ENCODE data around the gene HES2.
"Not testable (repeated sequence)": the region's sequence is repeated elsewhere in the genome, so short reads cannot be mapped to it uniquely, and the experiment has no call there.

Gene HES2

GRCh38 chr1:6397844-6398441 lies 21.8 kb downstream of the HES2 start:
- no peaks in the 10 kb centered on the region for H3K27me3 ChIP-seq (ENCODE audit: control insufficient read depth, insufficient read depth, low read length, poor library complexity, severe bottlenecking)
- no peaks in the 10 kb centered on the region for H3K4me1 ChIP-seq (ENCODE audit: control insufficient read depth, insufficient read depth, low read length)
- H3K4me3 ChIP-seq (ENCODE audit: insufficient read depth, low read depth, low read length), result no peak overlapping the region
- no peak overlapping the region for H3K27ac ChIP-seq (ENCODE audit: insufficient read depth, low read depth, low read length, poor library complexity, severe bottlenecking)
- no peaks in the 10 kb centered on the region for H3K36me3 ChIP-seq (ENCODE audit: control insufficient read depth, insufficient read depth, low read length)
- H3K9me3 ChIP-seq (ENCODE audit: control insufficient read depth, low read length), result no peaks in the 10 kb centered on the region
- WGBS, 2 experiments, result 89 to 90% methylated on average over 10 of the region's 10 CpGs

DNA sequence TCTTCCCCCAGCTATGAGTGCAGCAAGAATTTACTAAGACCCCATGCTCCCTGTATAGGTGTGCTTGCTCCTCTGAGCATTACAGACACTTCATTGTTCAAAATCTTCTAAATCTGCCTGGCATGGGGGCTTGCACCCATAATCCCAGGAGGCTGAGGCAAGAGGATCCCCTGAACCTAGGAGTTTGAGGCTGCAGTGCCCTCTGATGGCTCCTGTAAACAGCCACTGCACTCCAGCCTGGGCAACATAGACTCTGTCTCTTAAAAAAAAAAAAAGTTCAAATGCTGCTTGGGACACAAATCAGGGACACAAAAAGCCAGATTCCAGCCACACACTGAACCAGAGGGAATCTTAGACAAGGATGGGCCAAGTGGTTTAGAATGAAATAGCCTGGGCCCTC lies 22.7 kb downstream of the HES2 start:
- no peak overlapping the region for H3K27ac ChIP-seq (ENCODE audit: insufficient read depth, low read depth, low read length, poor library complexity, severe bottlenecking)
- H3K4me1 ChIP-seq (ENCODE audit: control insufficient read depth, insufficient read depth, low read length), result no peaks in the 10 kb centered on the region

GRCh38 chr1:6395781-6396244 lies 23.9 kb downstream of the HES2 start:
- H3K4me1 ChIP-seq (ENCODE audit: control insufficient read depth, insufficient read depth, low read length); H3K9me3 ChIP-seq (ENCODE audit: control insufficient read depth, low read length); H3K4me3 ChIP-seq (ENCODE audit: insufficient read depth, low read depth, low read length); H3K27ac ChIP-seq (ENCODE audit: insufficient read depth, low read depth, low read length, poor library complexity, severe bottlenecking); H3K27me3 ChIP-seq (ENCODE audit: control insufficient read depth, insufficient read depth, low read length, poor library complexity, severe bottlenecking); H3K36me3 ChIP-seq (ENCODE audit: control insufficient read depth, insufficient read depth, low read length): not testable (repeated sequence)
- 95 to 96% methylated on average over 34 of the region's 34 CpGs for WGBS, 2 experiments

More for the DNA sequence above, 22.7 kb downstream of the HES2 start:
- Histone ChIP-seq H3K27me3 (ENCODE audit: control insufficient read depth, insufficient read depth, low read length, poor library complexity, severe bottlenecking) (peaks cover 8% of the 10 kb centered on the region), H3K9me3 (ENCODE audit: control insufficient read depth, low read length) (no peaks in the 10 kb centered on the region), H3K4me3 (ENCODE audit: insufficient read depth, low read depth, low read length) (no peak overlapping the region), H3K36me3 (ENCODE audit: control insufficient read depth, insufficient read depth, low read length) (no peaks in the 10 kb centered on the region)

DNA sequence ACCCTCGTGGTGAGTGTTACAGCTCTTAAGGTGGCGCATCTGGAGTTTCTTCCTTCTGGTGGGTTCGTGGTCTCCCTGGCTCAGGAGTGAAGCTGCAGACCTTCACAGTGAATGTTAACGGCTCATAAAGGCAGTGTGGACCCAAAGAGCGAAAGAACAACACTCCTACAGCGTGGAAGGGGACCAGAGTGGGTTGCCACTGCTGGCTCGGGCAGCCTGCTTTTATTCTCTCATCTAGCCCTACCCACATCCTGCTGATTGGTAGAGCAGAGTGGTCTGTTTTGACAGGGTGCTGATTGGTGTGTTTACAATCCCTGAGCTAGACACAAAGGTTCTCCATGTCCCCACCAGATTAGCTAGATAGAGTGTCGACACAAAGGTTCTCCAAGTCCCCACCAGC lies 24.6 kb downstream of the HES2 start:
- H3K4me3 ChIP-seq (ENCODE audit: insufficient read depth, low read depth, low read length); H3K27ac ChIP-seq (ENCODE audit: insufficient read depth, low read depth, low read length, poor library complexity, severe bottlenecking); H3K27me3 ChIP-seq (ENCODE audit: control insufficient read depth, insufficient read depth, low read length, poor library complexity, severe bottlenecking); H3K9me3 ChIP-seq (ENCODE audit: control insufficient read depth, low read length); H3K4me1 ChIP-seq (ENCODE audit: control insufficient read depth, insufficient read depth, low read length); H3K36me3 ChIP-seq (ENCODE audit: control insufficient read depth, insufficient read depth, low read length): not testable (repeated sequence)
- 93 to 96% methylated on average over 8 of the region's 8 CpGs for WGBS, 2 experiments

GRCh38 chr1:6393400-6394187 lies 26.1 kb downstream of the HES2 start, which contains the start of gene ACOT7:
Gene ACOT7 (minus strand): TSS chr1:6393767. CDS start chr1:6393399, 368 bp downstream.
- Histone ChIP-seq H3K27me3 (ENCODE audit: control insufficient read depth, insufficient read depth, low read length, poor library complexity, severe bottlenecking) (peaks cover 8% of the 10 kb centered on the region), H3K27ac (ENCODE audit: insufficient read depth, low read depth, low read length, poor library complexity, severe bottlenecking) (peak within 1 kb of the TSS; percentile 94), H3K36me3 (ENCODE audit: control insufficient read depth, insufficient read depth, low read length) (no peaks in the 10 kb centered on the region), H3K4me1 (ENCODE audit: control insufficient read depth, insufficient read depth, low read length) (no peaks in the 10 kb centered on the region), H3K9me3 (ENCODE audit: control insufficient read depth, low read length) (no peaks in the 10 kb centered on the region), H3K4me3 (ENCODE audit: insufficient read depth, low read depth, low read length) (peak within 1 kb of the TSS; percentile 67)
- WGBS, 2 experiments, result 0 to 1% methylated on average over 87 of the region's 87 CpGs

GRCh38 chr1:6392809-6393399 lies 26.8 kb downstream of the HES2 start:
- no peaks in the 10 kb centered on the region for H3K36me3 ChIP-seq (ENCODE audit: control insufficient read depth, insufficient read depth, low read length)
- peak overlapping the region; percentile 67 for H3K4me3 ChIP-seq (ENCODE audit: insufficient read depth, low read depth, low read length)
- no peaks in the 10 kb centered on the region for H3K9me3 ChIP-seq (ENCODE audit: control insufficient read depth, low read length)
- 1% methylated on average over 83 of the region's 83 CpGs for WGBS, 2 experiments
- H3K27me3 ChIP-seq (ENCODE audit: control insufficient read depth, insufficient read depth, low read length, poor library complexity, severe bottlenecking), result peaks cover 8% of the 10 kb centered on the region
- H3K27ac ChIP-seq (ENCODE audit: insufficient read depth, low read depth, low read length, poor library complexity, severe bottlenecking), result peak overlapping the region; percentile 94
- H3K4me1 ChIP-seq (ENCODE audit: control insufficient read depth, insufficient read depth, low read length), result no peaks in the 10 kb centered on the region

- Histone ChIP-seq H3K27ac (ENCODE audit: insufficient read depth, low read depth, low read length, poor library complexity, severe bottlenecking) (no peak overlapping the region), H3K36me3 (ENCODE audit: control insufficient read depth, insufficient read depth, low read length) (no peaks in the 10 kb centered on the region), H3K4me3 (ENCODE audit: insufficient read depth, low read depth, low read length) (peak overlapping the region; percentile 67), H3K27me3 (ENCODE audit: control insufficient read depth, insufficient read depth, low read length, poor library complexity, severe bottlenecking) (peaks cover 8% of the 10 kb centered on the region), H3K9me3 (ENCODE audit: control insufficient read depth, low read length) (no peaks in the 10 kb centered on the region), H3K4me1 (ENCODE audit: control insufficient read depth, insufficient read depth, low read length) (no peaks in the 10 kb centered on the region)
- WGBS, 2 experiments, result 48 to 53% methylated on average over 16 of the region's 16 CpGs
These were observed 27.5 kb downstream of the HES2 start for GRCh38 chr1:6391951-6392808.

DNA sequence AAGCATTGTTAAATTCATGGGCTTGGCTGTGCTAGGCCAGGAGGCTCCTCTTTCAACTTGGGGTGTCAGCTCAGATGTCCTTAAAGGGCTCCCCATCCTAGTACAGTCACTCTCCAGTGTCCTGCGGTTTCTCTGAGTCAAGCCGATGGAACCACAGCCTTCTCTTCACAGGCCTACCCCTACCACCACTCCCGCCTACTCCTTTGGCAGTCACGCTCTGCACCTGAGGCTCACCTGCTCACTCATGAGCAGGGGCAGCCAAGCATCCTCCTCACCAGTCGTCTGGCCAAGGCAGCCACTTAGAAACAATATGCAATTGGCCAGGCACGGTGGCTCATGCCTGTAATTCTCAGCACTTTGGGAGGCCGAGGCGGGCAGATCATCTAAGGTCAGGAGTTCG lies 29.7 kb downstream of the HES2 start:
- Histone ChIP-seq H3K4me1 (ENCODE audit: control insufficient read depth, insufficient read depth, low read length) (peaks cover 16% of the 10 kb centered on the region), H3K9me3 (ENCODE audit: control insufficient read depth, low read length) (no peaks in the 10 kb centered on the region), H3K36me3 (ENCODE audit: control insufficient read depth, insufficient read depth, low read length) (no peaks in the 10 kb centered on the region), H3K4me3 (ENCODE audit: insufficient read depth, low read depth, low read length) (no peak overlapping the region), H3K27ac (ENCODE audit: insufficient read depth, low read depth, low read length, poor library complexity, severe bottlenecking) (no peak overlapping the region), H3K27me3 (ENCODE audit: control insufficient read depth, insufficient read depth, low read length, poor library complexity, severe bottlenecking) (peaks cover 8% of the 10 kb centered on the region)
- WGBS, 2 experiments, result 92 to 93% methylated on average over 9 of the region's 9 CpGs

DNA sequence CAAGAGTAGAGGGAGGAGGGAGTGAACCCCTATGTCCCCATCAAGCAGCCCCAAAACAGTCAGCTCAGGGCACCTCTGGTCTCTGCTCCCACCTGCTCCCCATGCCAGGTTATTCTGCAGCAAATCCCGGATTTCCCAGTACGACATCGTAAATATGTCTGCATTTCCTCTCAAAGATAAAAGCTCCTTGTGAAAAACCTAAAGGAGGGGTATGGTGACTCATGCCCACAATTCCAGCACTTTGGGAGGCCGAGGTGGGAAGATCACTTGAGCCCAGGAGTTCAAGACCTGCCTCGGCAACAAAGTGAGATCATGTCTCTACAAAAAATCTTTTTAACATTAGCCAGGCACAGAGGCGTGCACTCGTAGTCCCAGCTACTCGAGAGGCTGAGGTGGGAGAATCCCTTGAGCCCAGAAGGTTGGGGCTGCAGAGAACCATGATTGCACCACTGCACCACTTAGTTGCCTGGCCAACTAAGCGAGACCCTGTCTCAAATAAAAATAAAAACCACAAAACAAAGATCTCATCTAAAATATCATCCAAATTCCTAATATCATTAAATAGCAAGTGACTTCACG lies 33.3 kb downstream of the HES2 start:
- Histone ChIP-seq H3K36me3 (ENCODE audit: control insufficient read depth, insufficient read depth, low read length) (no peaks in the 10 kb centered on the region), H3K4me1 (ENCODE audit: control insufficient read depth, insufficient read depth, low read length) (peaks cover 16% of the 10 kb centered on the region), H3K27ac (ENCODE audit: insufficient read depth, low read depth, low read length, poor library complexity, severe bottlenecking) (no peak overlapping the region), H3K27me3 (ENCODE audit: control insufficient read depth, insufficient read depth, low read length, poor library complexity, severe bottlenecking) (no peaks in the 10 kb centered on the region), H3K4me3 (ENCODE audit: insufficient read depth, low read depth, low read length) (no peak overlapping the region), H3K9me3 (ENCODE audit: control insufficient read depth, low read length) (no peaks in the 10 kb centered on the region)
- 81 to 83% methylated on average over 10 of the region's 10 CpGs for WGBS, 2 experiments
